Sigmoid colon (tissue), 7 donors: Measurements from ENCODE around the gene MACROD2. TPM values are rescaled to one million over a fixed set of nuclear protein-coding genes. Genes with fewer than 3 reads are reported as not detected.

ENCODE experiments used
- DNase-seq: peaks from one replicate; pipeline ENCODE4 v3.0.0-alpha.2; 2019
- H3K27ac ChIP-seq, 4 donors: fragments of 200-600 bp; sonication (generic); one replicate each; pipeline ENCODE4 v1.5.1; 2016 to 2019; ENCODE audit warnings: mild to moderate bottlenecking in 1 of 4
- H3K27me3 ChIP-seq, 3 donors: fragments of 200-600 bp; sonication (generic); one replicate each; pipeline ENCODE4 v1.5.1; 2019; ENCODE audit warnings: mild to moderate bottlenecking in 1 of 3
- H3K36me3 ChIP-seq, 4 donors: fragments of 200-600 bp; sonication (generic); one replicate each; pipeline ENCODE4 v1.5.1; 2016 to 2019
- H3K4me1 ChIP-seq, 4 donors: fragments of 200-600 bp; sonication (generic); one replicate each; pipeline ENCODE4 v1.5.1; 2017 to 2019
- H3K4me3 ChIP-seq, 4 donors: fragments of 200-600 bp; sonication (generic); one replicate each; pipeline ENCODE4 v1.5.1; 2017 to 2019; ENCODE audit warnings: mild to moderate bottlenecking in 2 of 4, moderate library complexity in 1 of 4
- H3K9me3 ChIP-seq, 4 donors: fragments of 200-600 bp in 3 of 4; sonication (generic) in 3 of 4; one replicate each; pipeline versions ENCODE4 v1.5.1 to v1.6.1; 2013 to 2019
- EP300 ChIP-seq, 4 donors: sonication (generic); formaldehyde crosslinking; IDR thresholded peaks; one replicate each; pipeline ENCODE4 v1.6.1; 2017; ENCODE audit warnings: antibody characterized with exemption in 4 of 4
- POLR2A ChIP-seq, 2 donors: fragments of 450-650 bp; IDR thresholded peaks; one replicate each; pipeline ENCODE4 v1.6.1; 2016; ENCODE audit warnings: antibody characterized with exemption in 2 of 2, mild to moderate bottlenecking in 2 of 2, moderate library complexity in 2 of 2
- POLR2AphosphoS5 ChIP-seq, 4 donors: sonication (generic); formaldehyde crosslinking; IDR thresholded peaks; one replicate each; pipeline ENCODE4 v1.6.1; 2017; ENCODE audit warnings: antibody characterized with exemption in 4 of 4
- WGBS, 2 donors: extraction: QIAGEN DNeasy Blood & Tissue Kit; methylation state at CpG; one replicate each; pipeline ENCODE4 v1.1.7; 2013; 5-methylcytosine and 5-hydroxymethylcytosine counted together
- intact Hi-C: fragments of 100-400 bp; cut with DNase I; formaldehyde crosslinking; loops from one replicate; pipeline ENCODE4 v1.15.1; 2023
- polyA plus RNA-seq, 3 donors: library from polyadenylated mRNA; stranded (reverse); fragments of 200-250 nt; gene quantifications; one replicate each; pipeline ENCODE4 v1.2.3, GENCODE V29; 2013
- total RNA-seq, 4 donors: library from RNA; depleted of rRNA; stranded (reverse); fragments of >200 nt; gene quantifications; one replicate each; pipeline ENCODE4 v1.1.0, GENCODE V29; 2016
- TF ChIP-seq, protein P1 (sequence below), 4 experiments: fragments of 450-650 bp in 3 of 4; fragments of 200-600 bp in 1 of 4; IDR thresholded peaks; one replicate each; pipeline ENCODE4 v1.5.1; 2016 to 2019; ENCODE audit warnings: antibody characterized with exemption in 4 of 4, mild to moderate bottlenecking in 3 of 4, moderate library complexity in 2 of 4
- donor health status: healthy with polysubstance abuse.
- donor health status: Bipolar disorder and iron deficiency.
- donor health status: healthy.

MACROD2 gene
- total and polyA plus RNA-seq, 7 donors, result 1.2 to 22.4 (median 5.8) TPM

DNA sequence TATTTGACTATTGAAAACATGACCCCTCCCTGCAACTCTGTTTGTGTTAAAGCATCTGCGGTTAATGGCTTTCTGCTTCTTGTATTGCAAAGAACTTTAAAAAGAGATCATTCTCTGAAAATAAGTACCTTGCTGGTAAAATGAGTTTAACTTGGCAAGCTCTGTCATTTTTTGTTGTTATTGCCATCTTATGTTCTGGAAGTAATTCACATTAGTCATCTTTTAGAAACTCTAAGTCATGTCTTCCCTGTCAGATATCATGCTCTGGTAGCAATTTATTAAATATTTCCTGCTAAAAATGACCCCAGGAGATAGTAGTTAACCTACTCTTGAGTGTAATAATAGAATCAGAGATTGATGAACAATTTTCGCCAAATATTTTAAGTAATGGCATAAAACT is 1687.4 kb downstream of the MACROD2 start:
- no peak for TF ChIP-seq POLR2AphosphoS5 (IDR thresholded peaks at IDR 0.05)
- TF ChIP-seq, protein P1, sequence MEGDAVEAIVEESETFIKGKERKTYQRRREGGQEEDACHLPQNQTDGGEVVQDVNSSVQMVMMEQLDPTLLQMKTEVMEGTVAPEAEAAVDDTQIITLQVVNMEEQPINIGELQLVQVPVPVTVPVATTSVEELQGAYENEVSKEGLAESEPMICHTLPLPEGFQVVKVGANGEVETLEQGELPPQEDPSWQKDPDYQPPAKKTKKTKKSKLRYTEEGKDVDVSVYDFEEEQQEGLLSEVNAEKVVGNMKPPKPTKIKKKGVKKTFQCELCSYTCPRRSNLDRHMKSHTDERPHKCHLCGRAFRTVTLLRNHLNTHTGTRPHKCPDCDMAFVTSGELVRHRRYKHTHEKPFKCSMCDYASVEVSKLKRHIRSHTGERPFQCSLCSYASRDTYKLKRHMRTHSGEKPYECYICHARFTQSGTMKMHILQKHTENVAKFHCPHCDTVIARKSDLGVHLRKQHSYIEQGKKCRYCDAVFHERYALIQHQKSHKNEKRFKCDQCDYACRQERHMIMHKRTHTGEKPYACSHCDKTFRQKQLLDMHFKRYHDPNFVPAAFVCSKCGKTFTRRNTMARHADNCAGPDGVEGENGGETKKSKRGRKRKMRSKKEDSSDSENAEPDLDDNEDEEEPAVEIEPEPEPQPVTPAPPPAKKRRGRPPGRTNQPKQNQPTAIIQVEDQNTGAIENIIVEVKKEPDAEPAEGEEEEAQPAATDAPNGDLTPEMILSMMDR (IDR thresholded peaks at IDR 0.05), result no peak
- no peak for TF ChIP-seq POLR2A (IDR thresholded peaks at IDR 0.05)
- no peak for TF ChIP-seq EP300 (IDR thresholded peaks at IDR 0.05)
- no peak for DNase-seq
- Histone ChIP-seq H3K27me3 (no peaks in the 10 kb centered on the region), H3K9me3 (no peaks in the 10 kb centered on the region), H3K4me3 (no peak overlapping the region), H3K36me3 (no peaks in the 10 kb centered on the region), H3K27ac (no peak overlapping the region), H3K4me1 (no peaks in the 10 kb centered on the region)
- intact Hi-C loops, result no loop called here
- WGBS, 2 donors, result 89 to 92% methylated on average over 2 of the region's 2 CpGs

DNA sequence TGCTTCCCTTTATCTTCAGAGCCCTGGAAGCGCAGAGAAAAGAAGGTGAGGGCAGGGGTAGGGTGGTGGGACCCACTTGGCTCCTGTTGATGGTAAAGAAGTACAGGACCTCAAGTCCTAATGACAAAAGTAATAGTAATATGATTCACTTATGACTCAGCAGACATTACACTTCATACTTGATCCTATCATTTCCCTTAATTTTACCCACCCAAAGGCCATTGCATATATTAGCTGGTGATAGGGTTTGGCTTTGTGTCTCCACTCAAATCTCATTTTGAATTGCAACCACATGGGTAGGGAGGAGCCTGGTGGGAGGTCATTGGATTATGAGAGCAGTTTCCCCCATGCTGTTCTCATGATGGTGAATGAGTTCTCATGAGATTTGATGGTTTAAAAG is 1697.3 kb downstream of the MACROD2 start:
- Histone ChIP-seq H3K36me3 (no peaks in the 10 kb centered on the region), H3K4me3 (no peak overlapping the region), H3K4me1 (no peaks in the 10 kb centered on the region), H3K27me3 (no peaks in the 10 kb centered on the region), H3K9me3 (peaks cover 0 to 2% (median 0%) of the 10 kb centered on the region in 4 donors), H3K27ac (no peak overlapping the region)
- TF ChIP-seq EP300 (IDR thresholded peaks at IDR 0.05) (no peak), POLR2A (IDR thresholded peaks at IDR 0.05) (no peak), POLR2AphosphoS5 (IDR thresholded peaks at IDR 0.05) (no peak)
- TF ChIP-seq, protein P1 (IDR thresholded peaks at IDR 0.05), result no peak
- intact Hi-C loops, result no loop called here
- WGBS, 2 donors, result 89 to 96% methylated on average over 1 of the region's 1 CpG
- DNase-seq, result no peak

DNA sequence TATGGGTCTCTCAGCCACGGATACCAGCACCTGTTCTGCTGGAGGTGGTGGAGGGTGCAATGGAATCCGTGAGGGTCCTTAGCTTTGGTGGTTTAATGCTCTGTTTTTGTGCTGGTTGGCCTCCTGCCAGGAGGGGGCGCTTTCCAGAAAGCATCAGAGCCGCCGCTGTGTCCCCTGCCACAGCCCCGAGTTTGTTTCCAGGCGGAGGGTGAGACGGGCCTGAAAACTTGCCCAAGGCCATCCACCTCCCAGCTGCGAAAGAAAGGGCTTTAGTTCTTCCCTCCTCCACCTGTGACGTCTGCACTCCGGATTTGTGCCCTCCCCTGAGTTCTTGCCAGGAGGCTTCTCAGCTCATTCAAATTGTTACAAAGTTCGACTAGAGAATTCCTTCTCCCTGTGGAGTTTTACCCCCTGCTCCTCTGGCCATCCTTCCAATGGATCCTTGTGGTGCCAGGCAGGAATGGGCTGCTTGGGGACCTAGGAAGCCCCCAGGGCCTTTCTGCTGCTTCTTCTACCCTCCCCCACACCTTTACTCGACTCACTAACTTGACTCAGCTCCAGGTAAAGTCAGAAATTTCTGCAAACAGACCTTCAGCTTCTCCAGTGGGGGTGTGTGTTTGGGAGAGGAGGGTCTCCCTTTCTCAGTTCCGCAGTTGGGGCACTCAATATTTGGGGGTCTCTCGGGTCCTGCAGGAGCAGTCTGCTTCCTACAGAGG is 1704.3 kb downstream of the MACROD2 start:
- Histone ChIP-seq H3K27me3 (no peaks in the 10 kb centered on the region), H3K36me3 (no peaks in the 10 kb centered on the region), H3K4me1 (no peaks in the 10 kb centered on the region), H3K4me3 (no peak overlapping the region), H3K9me3 (peaks cover 0 to 2% (median 0%) of the 10 kb centered on the region in 4 donors), H3K27ac (no peak overlapping the region)
- TF ChIP-seq POLR2A (IDR thresholded peaks at IDR 0.05), result no peak
- TF ChIP-seq POLR2AphosphoS5 (IDR thresholded peaks at IDR 0.05), result no peak
- TF ChIP-seq EP300 (IDR thresholded peaks at IDR 0.05), result no peak
- TF ChIP-seq, protein P1 (IDR thresholded peaks at IDR 0.05), result no peak
- 86 to 90% methylated on average over 15 of the region's 15 CpGs for WGBS, 2 donors
- intact Hi-C loops, result no loop called here
- DNase-seq, result no peak

DNA sequence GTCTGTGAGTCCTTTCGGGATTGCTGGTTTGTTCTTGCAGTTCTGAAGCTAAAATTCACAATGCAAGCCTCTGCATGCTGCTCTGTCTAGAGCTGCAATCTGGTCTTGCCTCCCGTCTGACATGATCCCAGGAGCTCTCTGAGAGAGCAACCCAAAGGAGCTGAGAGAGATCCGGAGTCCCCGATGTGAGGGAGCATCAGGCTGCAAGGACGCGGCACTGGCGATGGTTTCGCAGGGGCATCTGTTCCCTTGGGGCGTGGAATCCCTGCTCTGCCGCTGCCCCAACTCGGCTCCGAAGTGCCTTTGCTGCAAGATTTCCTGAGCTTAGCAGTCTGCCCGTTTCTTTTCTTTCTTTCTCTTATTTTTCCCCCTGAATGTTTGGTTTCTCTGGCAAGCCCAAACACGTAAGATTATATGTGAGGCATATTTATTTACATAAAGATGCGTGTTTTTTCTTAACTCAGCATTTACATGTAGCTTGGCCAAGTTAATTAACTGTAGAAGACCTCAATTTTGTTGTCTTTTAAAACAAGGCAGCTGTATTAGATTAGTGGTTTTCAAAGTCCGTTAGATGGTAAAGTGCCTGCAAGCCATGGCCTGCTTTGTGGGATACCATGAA is 1704.9 kb downstream of the MACROD2 start:
- Histone ChIP-seq H3K4me3 (no peak overlapping the region), H3K4me1 (no peaks in the 10 kb centered on the region), H3K9me3 (peaks cover 0 to 2% (median 0%) of the 10 kb centered on the region in 4 donors), H3K27ac (no peak overlapping the region), H3K27me3 (no peaks in the 10 kb centered on the region), H3K36me3 (no peaks in the 10 kb centered on the region)
- DNase-seq, result no peak
- WGBS, 2 donors, result 80 to 87% methylated on average over 16 of the region's 16 CpGs
- intact Hi-C loops, result no loop called here
- no peak for TF ChIP-seq EP300 (IDR thresholded peaks at IDR 0.05)
- TF ChIP-seq POLR2A (IDR thresholded peaks at IDR 0.05), result no peak
- TF ChIP-seq, protein P1 (IDR thresholded peaks at IDR 0.05), result no peak
- no peak for TF ChIP-seq POLR2AphosphoS5 (IDR thresholded peaks at IDR 0.05)
